GM12892 (cell line): ENCODE results near the gene IVNS1ABP.

Source experiments
- POLR2A ChIP-seq: IDR thresholded peaks from 2 replicates; pipeline ENCODE4 v1.6.1; 2011; ENCODE audit warnings: low read depth, low read length, control low read depth
- POLR2AphosphoS5 ChIP-seq: IDR thresholded peaks from 2 replicates; pipeline ENCODE4 v1.6.1; 2011; ENCODE audit warnings: low read depth, low read length, control low read depth
- TAF1 ChIP-seq: IDR thresholded peaks from 2 replicates; pipeline ENCODE4 v1.6.1; 2011; ENCODE audit warnings: low read depth, mild to moderate bottlenecking, control low read depth, low read length, borderline replicate concordance

GRCh38 chr1:185289880-185290279 lies 27.2 kb downstream of the IVNS1ABP start:
- TF ChIP-seq POLR2A = no peak
- no peak for TF ChIP-seq TAF1
- TF ChIP-seq POLR2AphosphoS5 = no peak
